Loucy (cell line): ENCODE measurements around the gene CACNA1D.

ENCODE experiments used
- EZH2phosphoT487 ChIP-seq: fragments of 200-600 bp; IDR thresholded peaks from 2 replicates; pipeline ENCODE4 v1.6.1; 2018; ENCODE audit warnings: antibody characterized with exemption, mild to moderate bottlenecking, moderate library complexity, borderline replicate concordance
- TF ChIP-seq, protein P1 (sequence below): fragments of 200-600 bp; sonication (generic); conservative IDR thresholded peaks from 2 replicates; pipeline ENCODE4 v1.5.1; 2014; ENCODE audit warnings: mild to moderate bottlenecking, antibody characterized with exemption, low read length

DNA sequence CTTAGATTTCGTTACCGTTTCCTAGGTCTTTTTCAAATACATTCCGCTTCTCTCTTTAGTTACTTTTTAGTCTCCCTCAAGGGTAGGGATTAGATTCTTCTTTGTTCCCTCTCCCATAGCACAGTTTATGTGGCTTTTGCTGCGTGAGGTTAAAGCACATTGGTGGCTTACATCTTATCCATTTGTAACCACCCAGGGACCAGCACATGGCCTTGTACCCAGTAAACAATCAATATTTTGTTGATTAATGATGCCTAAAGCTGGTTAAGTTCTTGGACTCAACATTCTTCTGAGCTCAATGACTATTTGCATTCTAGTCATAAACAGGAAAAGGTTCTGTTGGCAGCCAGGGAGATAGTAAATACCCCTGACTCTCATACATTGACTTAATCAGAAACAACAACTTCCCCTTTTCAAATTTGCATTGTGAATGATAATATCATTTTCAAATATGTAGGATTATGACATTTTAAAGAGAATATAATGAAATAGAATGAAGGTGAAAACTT is 60.2 kb downstream of the CACNA1D start:
- TF ChIP-seq, protein P1, sequence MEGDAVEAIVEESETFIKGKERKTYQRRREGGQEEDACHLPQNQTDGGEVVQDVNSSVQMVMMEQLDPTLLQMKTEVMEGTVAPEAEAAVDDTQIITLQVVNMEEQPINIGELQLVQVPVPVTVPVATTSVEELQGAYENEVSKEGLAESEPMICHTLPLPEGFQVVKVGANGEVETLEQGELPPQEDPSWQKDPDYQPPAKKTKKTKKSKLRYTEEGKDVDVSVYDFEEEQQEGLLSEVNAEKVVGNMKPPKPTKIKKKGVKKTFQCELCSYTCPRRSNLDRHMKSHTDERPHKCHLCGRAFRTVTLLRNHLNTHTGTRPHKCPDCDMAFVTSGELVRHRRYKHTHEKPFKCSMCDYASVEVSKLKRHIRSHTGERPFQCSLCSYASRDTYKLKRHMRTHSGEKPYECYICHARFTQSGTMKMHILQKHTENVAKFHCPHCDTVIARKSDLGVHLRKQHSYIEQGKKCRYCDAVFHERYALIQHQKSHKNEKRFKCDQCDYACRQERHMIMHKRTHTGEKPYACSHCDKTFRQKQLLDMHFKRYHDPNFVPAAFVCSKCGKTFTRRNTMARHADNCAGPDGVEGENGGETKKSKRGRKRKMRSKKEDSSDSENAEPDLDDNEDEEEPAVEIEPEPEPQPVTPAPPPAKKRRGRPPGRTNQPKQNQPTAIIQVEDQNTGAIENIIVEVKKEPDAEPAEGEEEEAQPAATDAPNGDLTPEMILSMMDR: no peak
- no peak for TF ChIP-seq EZH2phosphoT487
